Astrocyte (in vitro differentiated cells and primary cell): ENCODE measurements around the gene IFIT1B.
"Not testable (repeated sequence)": the region's sequence is repeated elsewhere in the genome, so short reads cannot be mapped to it uniquely, and the experiment has no call there.

Source experiments
- EZH2 ChIP-seq: IDR thresholded peaks from 2 replicates; pipeline ENCODE4 v1.6.1; 2012; ENCODE audit warnings: mild to moderate bottlenecking, low read length, inconsistent platforms; ENCODE audit not compliant: insufficient read depth
- TF ChIP-seq, protein P1 (sequence below): IDR thresholded peaks from 2 replicates; pipeline ENCODE4 v1.5.1; 2011; ENCODE audit warnings: low read depth, mild to moderate bottlenecking, inconsistent platforms, low read length, moderate library complexity; ENCODE audit not compliant: insufficient read depth

DNA sequence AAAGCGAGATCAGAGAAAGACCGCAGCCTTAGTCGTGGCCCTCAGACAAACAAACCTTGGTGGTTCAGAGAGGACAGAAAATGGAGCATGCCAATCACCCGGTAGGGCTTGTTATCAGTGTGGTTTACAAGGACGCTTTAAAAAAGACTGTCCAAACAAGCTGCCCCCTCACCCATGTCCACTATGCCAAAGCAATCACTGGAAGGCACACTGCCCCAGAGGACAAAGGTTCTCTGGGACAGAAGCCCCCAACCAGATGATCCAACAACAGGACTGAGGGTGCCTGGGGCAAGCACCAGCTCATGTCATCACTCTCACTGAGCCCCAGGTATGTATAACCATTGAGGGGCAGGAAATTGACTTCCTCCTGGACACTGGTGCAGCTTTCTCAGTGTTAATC, 31.4 kb downstream of the IFIT1B start:
- TF ChIP-seq, protein P1, sequence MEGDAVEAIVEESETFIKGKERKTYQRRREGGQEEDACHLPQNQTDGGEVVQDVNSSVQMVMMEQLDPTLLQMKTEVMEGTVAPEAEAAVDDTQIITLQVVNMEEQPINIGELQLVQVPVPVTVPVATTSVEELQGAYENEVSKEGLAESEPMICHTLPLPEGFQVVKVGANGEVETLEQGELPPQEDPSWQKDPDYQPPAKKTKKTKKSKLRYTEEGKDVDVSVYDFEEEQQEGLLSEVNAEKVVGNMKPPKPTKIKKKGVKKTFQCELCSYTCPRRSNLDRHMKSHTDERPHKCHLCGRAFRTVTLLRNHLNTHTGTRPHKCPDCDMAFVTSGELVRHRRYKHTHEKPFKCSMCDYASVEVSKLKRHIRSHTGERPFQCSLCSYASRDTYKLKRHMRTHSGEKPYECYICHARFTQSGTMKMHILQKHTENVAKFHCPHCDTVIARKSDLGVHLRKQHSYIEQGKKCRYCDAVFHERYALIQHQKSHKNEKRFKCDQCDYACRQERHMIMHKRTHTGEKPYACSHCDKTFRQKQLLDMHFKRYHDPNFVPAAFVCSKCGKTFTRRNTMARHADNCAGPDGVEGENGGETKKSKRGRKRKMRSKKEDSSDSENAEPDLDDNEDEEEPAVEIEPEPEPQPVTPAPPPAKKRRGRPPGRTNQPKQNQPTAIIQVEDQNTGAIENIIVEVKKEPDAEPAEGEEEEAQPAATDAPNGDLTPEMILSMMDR = not testable (repeated sequence)
- TF ChIP-seq EZH2 = not testable (repeated sequence)
